Measurements from ENCODE around the gene XRCC5. TPM values are rescaled to one million over a fixed set of nuclear protein-coding genes. Genes with fewer than 3 reads are reported as not detected.

The XRCC5 gene
- total RNA-seq, 1 experiment from 2014 or later: 424 TPM

DNA sequence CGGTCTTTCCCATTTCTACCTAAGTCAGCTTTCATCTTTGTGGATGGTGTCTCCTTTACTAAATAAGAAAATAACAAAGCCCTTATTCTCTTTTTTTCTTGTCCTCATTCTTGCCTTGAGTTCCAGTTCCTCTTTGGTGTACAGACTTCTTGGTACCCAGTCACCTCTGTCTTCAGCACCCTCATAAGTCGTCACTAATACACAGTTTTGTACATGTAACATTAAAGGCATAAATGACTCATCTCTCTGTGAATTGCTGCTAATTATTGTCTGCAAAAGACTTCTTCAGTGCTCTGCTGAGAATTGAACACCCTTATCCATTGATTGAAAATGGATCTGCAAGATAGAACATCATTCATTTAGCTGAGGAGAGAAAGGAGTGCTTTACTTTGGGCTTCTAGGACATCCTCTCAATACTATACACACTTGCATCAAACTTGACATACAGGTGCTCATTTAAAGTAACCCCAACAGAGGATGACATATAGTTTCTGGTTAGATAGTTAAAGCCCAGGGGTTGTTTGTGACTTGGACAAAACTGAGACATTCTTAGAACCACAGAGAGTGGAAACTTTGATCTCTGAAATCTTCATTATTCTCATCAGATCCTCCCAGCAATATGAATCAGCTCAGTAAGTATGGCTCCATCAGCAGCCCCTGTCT is 97.0 kb downstream of the XRCC5 start:
- peaks cover 7% of the 10 kb centered on the region; the same call in 1 of the 2 replicates for H4K20me1 ChIP-seq (ENCODE audit: insufficient read depth)
- no peak overlapping the region for H2AFZ ChIP-seq (ENCODE audit: low read depth, low read length, poor library complexity, severe bottlenecking)
- no peaks in the 10 kb centered on the region for H3K27me3 ChIP-seq (ENCODE audit: insufficient read depth, low read length)
- no TSS peak for BruUV-seq (replicated peaks)
- H3K27ac ChIP-seq (ENCODE audit: low read depth, low read length): no peak overlapping the region
- peaks cover 16% of the 10 kb centered on the region; the same call in 1 of the 2 replicates for H3K79me2 ChIP-seq (ENCODE audit: insufficient read depth, low read length)
- no peaks in the 10 kb centered on the region for H3K9me3 ChIP-seq (ENCODE audit: control insufficient read depth in 1 of 2, insufficient read depth in 1 of 2, low read depth in 1 of 2, low read length in 2 of 2)
- H3K4me2 ChIP-seq (ENCODE audit: low read length): no peak overlapping the region
- no peak for DNase-seq (ENCODE audit: low read depth, low spot score)
- peaks cover 55 to 68% of the 10 kb centered on the region in 2 experiments for H3K36me3 ChIP-seq (ENCODE audit: control insufficient read depth in 1 of 2, insufficient read depth in 2 of 2, low read length in 2 of 2)
- TF ChIP-seq ELF1 (IDR thresholded peaks at IDR 0.05; ENCODE audit: borderline replicate concordance, low read depth) (no peak), POLR2A (IDR thresholded peaks at IDR 0.05; ENCODE audit: borderline replicate concordance, extremely low read depth, insufficient read depth, insufficient read length) (no peak), POLR2AphosphoS5 (IDR thresholded peaks at IDR 0.05; ENCODE audit: low read depth, low read length) (no peak), EZH2phosphoT487 (IDR thresholded peaks at IDR 0.05; ENCODE audit: borderline replicate concordance) (no peak), SRF (IDR thresholded peaks at IDR 0.05; ENCODE audit: low read depth) (no peak), CEBPB (IDR thresholded peaks at IDR 0.05; ENCODE audit: low read depth) (no peak), EZH2 (IDR thresholded peaks at IDR 0.05) (no peak)
- TF ChIP-seq, protein P1, sequence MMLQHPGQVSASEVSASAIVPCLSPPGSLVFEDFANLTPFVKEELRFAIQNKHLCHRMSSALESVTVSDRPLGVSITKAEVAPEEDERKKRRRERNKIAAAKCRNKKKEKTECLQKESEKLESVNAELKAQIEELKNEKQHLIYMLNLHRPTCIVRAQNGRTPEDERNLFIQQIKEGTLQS (IDR thresholded peaks at IDR 0.05): no peak
- TF ChIP-seq, protein P2, sequence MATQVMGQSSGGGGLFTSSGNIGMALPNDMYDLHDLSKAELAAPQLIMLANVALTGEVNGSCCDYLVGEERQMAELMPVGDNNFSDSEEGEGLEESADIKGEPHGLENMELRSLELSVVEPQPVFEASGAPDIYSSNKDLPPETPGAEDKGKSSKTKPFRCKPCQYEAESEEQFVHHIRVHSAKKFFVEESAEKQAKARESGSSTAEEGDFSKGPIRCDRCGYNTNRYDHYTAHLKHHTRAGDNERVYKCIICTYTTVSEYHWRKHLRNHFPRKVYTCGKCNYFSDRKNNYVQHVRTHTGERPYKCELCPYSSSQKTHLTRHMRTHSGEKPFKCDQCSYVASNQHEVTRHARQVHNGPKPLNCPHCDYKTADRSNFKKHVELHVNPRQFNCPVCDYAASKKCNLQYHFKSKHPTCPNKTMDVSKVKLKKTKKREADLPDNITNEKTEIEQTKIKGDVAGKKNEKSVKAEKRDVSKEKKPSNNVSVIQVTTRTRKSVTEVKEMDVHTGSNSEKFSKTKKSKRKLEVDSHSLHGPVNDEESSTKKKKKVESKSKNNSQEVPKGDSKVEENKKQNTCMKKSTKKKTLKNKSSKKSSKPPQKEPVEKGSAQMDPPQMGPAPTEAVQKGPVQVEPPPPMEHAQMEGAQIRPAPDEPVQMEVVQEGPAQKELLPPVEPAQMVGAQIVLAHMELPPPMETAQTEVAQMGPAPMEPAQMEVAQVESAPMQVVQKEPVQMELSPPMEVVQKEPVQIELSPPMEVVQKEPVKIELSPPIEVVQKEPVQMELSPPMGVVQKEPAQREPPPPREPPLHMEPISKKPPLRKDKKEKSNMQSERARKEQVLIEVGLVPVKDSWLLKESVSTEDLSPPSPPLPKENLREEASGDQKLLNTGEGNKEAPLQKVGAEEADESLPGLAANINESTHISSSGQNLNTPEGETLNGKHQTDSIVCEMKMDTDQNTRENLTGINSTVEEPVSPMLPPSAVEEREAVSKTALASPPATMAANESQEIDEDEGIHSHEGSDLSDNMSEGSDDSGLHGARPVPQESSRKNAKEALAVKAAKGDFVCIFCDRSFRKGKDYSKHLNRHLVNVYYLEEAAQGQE (IDR thresholded peaks at IDR 0.05; ENCODE audit: low read depth): no peak
- no peak overlapping the region for H3K9ac ChIP-seq (ENCODE audit: low read length)
- no peak overlapping the region for H3K4me3 ChIP-seq (replicated peaks in 1 of 2; ENCODE audit: low read depth in 1 of 2, low read length in 2 of 2)
- H3K4me1 ChIP-seq (ENCODE audit: control insufficient read depth in 1 of 2, insufficient read depth in 2 of 2, low read length in 2 of 2): no peaks in the 10 kb centered on the region
- ChIA-PET CTCF (no interaction called here), RAD21 (ENCODE audit: low non-redundant PET in 1 of 2, low total read pairs in 2 of 2, uncharacterized antibody in 2 of 2, unreplicated experiment in 2 of 2) (no interaction called here), POLR2A (no interaction called here)
- ATAC-seq: no peak
- H3K9me2 ChIP-seq (ENCODE audit: insufficient read depth): no peaks in the 10 kb centered on the region
- intact Hi-C loops (cut with micrococcal nuclease): no loop called here

All from HCT116 (cell line).